Colonic mucosa (tissue), 4 donors: Measurements from ENCODE around the gene MAP1LC3B. TPM values are rescaled to one million over a fixed set of nuclear protein-coding genes. Genes with fewer than 3 reads are reported as not detected.

ENCODE experiments used
- DNase-seq: peaks from one replicate; pipeline ENCODE4 v3.0.0-alpha.2; 2020
- H3K27ac ChIP-seq: fragments of 200-600 bp; one replicate; pipeline ENCODE4 v1.8.0; 2021
- H3K27me3 ChIP-seq: fragments of 200-600 bp; one replicate; pipeline ENCODE4 v1.8.0; 2021
- H3K36me3 ChIP-seq: fragments of 200-600 bp; one replicate; pipeline ENCODE4 v1.8.0; 2021
- H3K4me1 ChIP-seq: fragments of 200-600 bp; one replicate; pipeline ENCODE4 v1.8.0; 2021; ENCODE audit warnings: mild to moderate bottlenecking
- H3K4me3 ChIP-seq: fragments of 200-600 bp; one replicate; pipeline ENCODE4 v1.8.0; 2021
- H3K9ac ChIP-seq, 2 donors: one replicate each; pipeline ENCODE4 v1.7.0; 2013; ENCODE audit warnings: control low read depth in 2 of 2, low read depth in 2 of 2, low read length in 2 of 2
- H3K9me3 ChIP-seq: fragments of 200-600 bp; one replicate; pipeline ENCODE4 v1.8.0; 2021
- intact Hi-C: fragments of 100-400 bp; cut with DNase I; formaldehyde crosslinking; loops from one replicate; pipeline ENCODE4 v1.14.1; 2022
- total RNA-seq, 2 donors: library from RNA; stranded (reverse); fragmentation: NEBNext Ultra II Directional in 1 of 2; extraction: Animal tissue kit (Norgen Biotek cat#: 25700) in 1 of 2; gene quantifications; one replicate each; pipeline ENCODE4 v1.2.1, GENCODE V29; 2021
- TF ChIP-seq, protein P1 (sequence below): fragments of 200-600 bp; IDR thresholded peaks from one replicate; pipeline ENCODE4 v1.8.0; 2022; ENCODE audit warnings: antibody characterized with exemption, mild to moderate bottlenecking
- donor health status: healthy.
- donor health status: DM: no; HTN: no; CAD: no.
- donor health status: DM: no; HTN: no; CAD: no.

The MAP1LC3B gene
- total RNA-seq, 2 donors from 2014 or later = 45.0 to 83.0 TPM

DNA sequence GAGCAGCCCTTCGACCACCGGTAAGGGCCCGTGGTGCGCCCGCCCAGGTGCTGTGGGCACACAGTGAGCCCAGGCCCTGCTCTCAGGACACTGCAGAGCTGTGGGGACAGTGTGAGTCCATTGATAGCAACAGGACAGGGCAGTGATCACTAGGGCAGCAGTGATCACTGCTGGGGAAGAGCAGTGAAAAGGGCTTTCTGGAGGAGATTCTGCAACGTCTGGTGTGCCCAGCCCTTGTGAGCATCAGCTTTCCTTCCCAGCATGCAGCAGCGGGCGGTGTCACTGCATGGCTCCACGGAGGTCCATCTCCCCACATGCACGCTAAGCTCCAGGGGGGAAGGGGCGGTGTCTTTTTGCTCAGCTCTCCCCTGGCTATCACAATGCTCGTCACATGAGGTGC lies 32.1 kb downstream of the MAP1LC3B start:
- intact Hi-C loops = no loop called here
- H3K36me3 ChIP-seq = peaks cover 7% of the 10 kb centered on the region

DNA sequence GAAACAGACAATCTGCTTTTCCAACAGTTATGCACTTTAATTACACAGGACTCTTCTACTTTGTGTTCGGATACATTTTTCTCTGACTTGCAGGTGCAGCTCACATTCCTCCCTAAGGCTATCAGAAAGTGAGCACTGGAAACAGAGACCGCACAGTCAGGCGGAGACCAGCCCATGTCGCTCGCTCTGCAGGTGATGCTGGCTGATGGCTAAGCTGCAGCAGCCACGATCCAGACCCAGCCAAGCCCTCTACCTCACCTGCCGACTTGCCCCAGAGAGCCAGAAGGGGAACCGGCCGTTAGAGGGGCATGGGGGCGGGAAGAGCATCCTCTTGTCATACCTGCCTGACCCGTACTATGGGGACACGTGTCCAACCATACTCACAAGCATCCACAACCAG lies 33.8 kb downstream of the MAP1LC3B start:
- H3K27me3 ChIP-seq = no peaks in the 10 kb centered on the region
- DNase-seq = no peak
- H3K27ac ChIP-seq = no peak overlapping the region
- intact Hi-C loops = no loop called here
- no peak overlapping the region for H3K4me3 ChIP-seq
- peaks cover 7% of the 10 kb centered on the region for H3K36me3 ChIP-seq
- no peaks in the 10 kb centered on the region for H3K9me3 ChIP-seq
- no peaks in the 10 kb centered on the region for H3K4me1 ChIP-seq
- H3K9ac ChIP-seq = no peak overlapping the region
- TF ChIP-seq, protein P1, sequence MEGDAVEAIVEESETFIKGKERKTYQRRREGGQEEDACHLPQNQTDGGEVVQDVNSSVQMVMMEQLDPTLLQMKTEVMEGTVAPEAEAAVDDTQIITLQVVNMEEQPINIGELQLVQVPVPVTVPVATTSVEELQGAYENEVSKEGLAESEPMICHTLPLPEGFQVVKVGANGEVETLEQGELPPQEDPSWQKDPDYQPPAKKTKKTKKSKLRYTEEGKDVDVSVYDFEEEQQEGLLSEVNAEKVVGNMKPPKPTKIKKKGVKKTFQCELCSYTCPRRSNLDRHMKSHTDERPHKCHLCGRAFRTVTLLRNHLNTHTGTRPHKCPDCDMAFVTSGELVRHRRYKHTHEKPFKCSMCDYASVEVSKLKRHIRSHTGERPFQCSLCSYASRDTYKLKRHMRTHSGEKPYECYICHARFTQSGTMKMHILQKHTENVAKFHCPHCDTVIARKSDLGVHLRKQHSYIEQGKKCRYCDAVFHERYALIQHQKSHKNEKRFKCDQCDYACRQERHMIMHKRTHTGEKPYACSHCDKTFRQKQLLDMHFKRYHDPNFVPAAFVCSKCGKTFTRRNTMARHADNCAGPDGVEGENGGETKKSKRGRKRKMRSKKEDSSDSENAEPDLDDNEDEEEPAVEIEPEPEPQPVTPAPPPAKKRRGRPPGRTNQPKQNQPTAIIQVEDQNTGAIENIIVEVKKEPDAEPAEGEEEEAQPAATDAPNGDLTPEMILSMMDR = no peak

More for the DNA sequence above, 32.1 kb downstream of the MAP1LC3B start:
- Histone ChIP-seq H3K9ac (no peak overlapping the region), H3K4me3 (no peak overlapping the region), H3K4me1 (no peaks in the 10 kb centered on the region), H3K9me3 (no peaks in the 10 kb centered on the region), H3K27me3 (no peaks in the 10 kb centered on the region), H3K27ac (no peak overlapping the region)
- no peak for DNase-seq
- TF ChIP-seq, protein P1 = no peak

DNA sequence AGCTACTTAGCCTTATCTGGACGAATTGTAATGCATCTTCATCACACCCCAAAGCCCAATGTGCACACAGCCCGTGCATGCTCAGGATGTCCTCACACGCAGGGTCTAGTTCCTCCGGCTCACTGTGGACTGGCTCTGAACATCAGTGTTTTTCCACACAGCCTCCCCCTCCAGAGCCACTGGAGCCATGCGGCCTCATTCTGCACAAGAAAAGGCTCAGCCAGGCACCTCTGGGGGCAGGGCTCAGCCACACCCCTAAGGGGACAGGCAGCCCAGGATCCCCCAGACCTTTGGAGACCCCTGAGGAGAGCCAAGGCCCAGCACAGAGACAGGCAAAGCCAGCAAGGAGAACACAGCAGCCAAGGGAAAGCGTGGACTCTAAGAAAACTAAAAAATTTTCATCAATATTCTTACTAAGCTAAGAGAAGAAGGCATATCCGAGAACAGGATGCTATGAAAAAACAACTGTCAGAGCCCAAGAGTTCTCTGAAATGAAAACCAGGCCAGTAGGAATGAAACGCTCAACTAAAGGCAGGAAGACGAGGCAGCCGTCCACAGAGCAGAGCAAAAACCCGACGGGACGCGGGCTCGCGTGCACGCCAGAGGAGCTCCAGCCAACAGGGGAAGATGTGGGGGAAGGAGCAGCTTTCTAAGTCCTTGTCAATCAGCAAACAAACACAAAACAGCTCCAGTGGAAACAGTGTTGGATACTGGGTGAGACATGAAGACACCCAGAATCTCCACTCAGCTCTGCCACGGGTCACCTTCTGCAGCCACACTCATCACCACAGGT lies 34.5 kb downstream of the MAP1LC3B start:
- TF ChIP-seq, protein P1 = no peak
- no peaks in the 10 kb centered on the region for H3K4me1 ChIP-seq
- no peaks in the 10 kb centered on the region for H3K9me3 ChIP-seq
- H3K27me3 ChIP-seq = no peaks in the 10 kb centered on the region
- peaks cover 7% of the 10 kb centered on the region for H3K36me3 ChIP-seq
- no peak for DNase-seq
- intact Hi-C loops = no loop called here
- H3K27ac ChIP-seq = no peak overlapping the region
- H3K9ac ChIP-seq = no peak overlapping the region
- H3K4me3 ChIP-seq = no peak overlapping the region

DNA sequence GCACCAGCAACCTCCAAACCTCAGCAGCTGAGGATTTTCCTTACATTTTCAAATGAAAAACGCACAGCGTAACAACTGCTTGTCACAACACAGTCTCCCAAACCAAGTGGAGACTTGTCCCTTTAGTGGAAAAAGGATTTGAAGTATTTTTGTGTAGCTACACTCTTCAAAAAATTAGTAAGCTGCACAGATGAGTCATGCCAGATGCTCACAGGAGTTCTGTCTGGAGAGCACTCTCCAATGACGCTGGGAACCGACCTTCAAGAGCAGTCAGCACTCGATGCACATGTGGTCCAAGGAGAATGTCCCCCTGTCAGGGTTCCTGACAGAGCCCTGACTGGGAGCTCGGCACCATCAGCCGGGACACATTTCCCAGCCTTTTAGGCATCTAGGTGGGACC lies 39.8 kb downstream of the MAP1LC3B start:
- no peaks in the 10 kb centered on the region for H3K27me3 ChIP-seq
- no peak for DNase-seq
- no peaks in the 10 kb centered on the region for H3K4me1 ChIP-seq
- no peak overlapping the region for H3K27ac ChIP-seq
- TF ChIP-seq, protein P1 = no peak
- intact Hi-C loops = no loop called here
- no peaks in the 10 kb centered on the region for H3K9me3 ChIP-seq
- no peak overlapping the region for H3K4me3 ChIP-seq
- no peaks in the 10 kb centered on the region for H3K36me3 ChIP-seq
- no peak overlapping the region for H3K9ac ChIP-seq

DNA sequence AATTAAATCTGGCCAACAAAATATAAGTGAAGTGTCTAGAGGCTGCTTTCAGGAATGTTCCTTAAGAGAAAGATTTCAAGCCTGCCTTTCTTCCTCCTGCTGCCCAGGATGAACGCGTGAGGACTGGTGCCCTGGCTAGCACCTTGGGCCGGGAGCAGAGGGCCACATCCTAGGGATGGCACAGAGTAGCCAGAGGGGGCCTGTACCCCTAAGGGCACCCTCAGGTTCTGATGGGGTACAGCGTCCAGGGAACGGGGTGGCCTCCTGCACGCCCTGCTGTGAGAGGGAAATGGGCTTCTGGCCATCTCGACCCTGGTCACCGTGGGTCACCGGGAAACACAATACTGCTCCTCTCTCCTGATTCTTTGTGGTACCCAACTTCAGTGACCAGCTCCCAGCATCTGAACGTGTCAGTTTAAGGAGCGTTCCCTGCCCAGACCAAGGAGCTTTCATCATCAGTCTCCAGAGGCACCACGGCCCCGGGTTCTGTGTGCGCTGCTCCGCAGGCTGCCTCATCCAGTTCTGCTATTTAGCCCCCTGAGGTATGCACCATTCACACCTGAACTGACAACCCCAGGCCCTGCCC lies 40.3 kb downstream of the MAP1LC3B start:
- H3K9ac ChIP-seq = no peak overlapping the region
- H3K36me3 ChIP-seq = no peaks in the 10 kb centered on the region
- H3K4me1 ChIP-seq = no peaks in the 10 kb centered on the region

More for the DNA sequence above, 40.3 kb downstream of the MAP1LC3B start:
- Histone ChIP-seq H3K27me3 (no peaks in the 10 kb centered on the region), H3K4me3 (no peak overlapping the region), H3K27ac (no peak overlapping the region), H3K9me3 (no peaks in the 10 kb centered on the region)
- TF ChIP-seq, protein P1 = no peak
- DNase-seq = no peak
- intact Hi-C loops = no loop called here
